Hindlimb muscle (tissue), 1 donor: ENCODE results near the gene SH3BP5. TPM values are rescaled to one million over a fixed set of nuclear protein-coding genes. Genes with fewer than 3 reads are reported as not detected.

Experiments
- polyA plus RNA-seq: library from polyadenylated mRNA; unstranded; fragments of 120-200 nt; gene quantifications from one replicate; pipeline ENCODE4 v1.2.1, GENCODE V29; 2013; ENCODE audit not compliant: insufficient read length

SH3BP5 gene
- polyA plus RNA-seq, 1 donor, result 31.9 TPM

Other genes starting within 250 kb of the SH3BP5 start
- gene RBSN, start 233.4 kb downstream of the SH3BP5 start, polyA plus RNA-seq, result 23.5 TPM
- gene CAPN7, start 126.3 kb downstream of the SH3BP5 start, polyA plus RNA-seq, result 22.6 TPM
- 15.4 TPM for gene METTL6, start 95.0 kb upstream of the SH3BP5 start, polyA plus RNA-seq
- 7.6 TPM for gene EAF1, start 95.0 kb upstream of the SH3BP5 start, polyA plus RNA-seq
- gene COLQ, start 189.1 kb upstream of the SH3BP5 start, polyA plus RNA-seq, result 17.8 TPM